Kidney (tissue), 14 donors: ENCODE results near the gene UPP1. TPM values are rescaled to one million over a fixed set of nuclear protein-coding genes. Genes with fewer than 3 reads are reported as not detected.
A peak's percentile ranks its signal among the peaks of the same experiment; 100 is the strongest.

Experiments
- DNase-seq, 5 donors: peaks; one replicate each; pipeline ENCODE4 v3.0.0-alpha.2; 2013 to 2020
- FAIRE-seq: peaks from 2 replicates; lab custom pipeline; 2012; peaks lifted over from hg19 to GRCh38; lab: Jason Lieb, UNC
- H3K27ac ChIP-seq, 2 donors: one replicate each; pipeline ENCODE4 v1.7.0; 2013; ENCODE audit warnings: low read depth in 2 of 2, low read length in 2 of 2, inconsistent platforms in 1 of 2
- H3K27me3 ChIP-seq: one replicate; pipeline ENCODE4 v1.7.1; 2013; ENCODE audit warnings: low read length, inconsistent platforms; ENCODE audit not compliant: control insufficient read depth, insufficient read depth
- H3K36me3 ChIP-seq, 3 donors: one replicate each; pipeline versions ENCODE4 v1.7.0 to v1.7.1; 2013; ENCODE audit warnings: low read length in 3 of 3, control low read depth in 1 of 3, inconsistent platforms in 1 of 3; ENCODE audit not compliant: insufficient read depth in 3 of 3, control insufficient read depth in 2 of 3
- H3K4me1 ChIP-seq, 3 donors: one replicate each; pipeline versions ENCODE4 v1.7.0 to v1.7.1; 2013; ENCODE audit warnings: low read length in 3 of 3, inconsistent platforms in 1 of 3, low read depth in 1 of 3; ENCODE audit not compliant: control insufficient read depth in 2 of 3, insufficient read depth in 2 of 3
- H3K4me3 ChIP-seq, 3 donors: one replicate each; pipeline versions ENCODE4 v1.7.0 to v1.8.1; 2013; ENCODE audit warnings: low read length in 3 of 3, control low read depth in 1 of 3, inconsistent platforms in 1 of 3
- H3K9ac ChIP-seq, 3 donors: one replicate each; pipeline versions ENCODE4 v1.7.0 to v1.7.1; 2013; ENCODE audit warnings: low read length in 3 of 3, control low read depth in 1 of 3, inconsistent platforms in 1 of 3
- H3K9me3 ChIP-seq, 3 donors: one replicate each; pipeline versions ENCODE4 v1.7.0 to v1.7.1; 2013; ENCODE audit warnings: low read length in 3 of 3, control low read depth in 1 of 3, inconsistent platforms in 1 of 3; ENCODE audit not compliant: control insufficient read depth in 2 of 3, insufficient read depth in 1 of 3
- CTCF ChIP-seq: IDR thresholded peaks from 3 replicates; pipeline ENCODE4 v1.5.1; 2012; ENCODE audit warnings: mild to moderate bottlenecking, moderate library complexity, borderline replicate concordance; ENCODE audit not compliant: insufficient read depth; ENCODE audit errors: extremely low read depth
- intact Hi-C: fragments of 100-400 bp; cut with DNase I; formaldehyde crosslinking; loops from one replicate; pipeline ENCODE4 v1.11.1; 2022
- polyA plus RNA-seq: library from polyadenylated mRNA; stranded (reverse); fragments of 350-450 nt; fragmentation: Illumina TruSeq; extraction: RNeasy Lipid Tissue Mini Kit (QIAGEN cat#74804); gene quantifications from one replicate; pipeline ENCODE4 v1.2.3, GENCODE V29; 2014; ENCODE audit warnings: low read depth, low replicate concordance; ENCODE audit not compliant: insufficient read depth
- total RNA-seq: library from RNA; stranded (reverse); fragmentation: NEBNext Ultra II Directional; extraction: Animal tissue kit (Norgen Biotek cat#: 25700); gene quantifications from one replicate; pipeline ENCODE4 v1.2.1, GENCODE V29; 2021
- donor health status: control.
- donor health status: control.
- donor health status: control.
- donor health status: control.
- donor health status: control.
- donor health status: DM: yes; HTN: yes; CAD: no.
- donor health status: Normal renal cell carcinoma (clear cell type).

UPP1 gene
- total and polyA plus RNA-seq, 2 donors from 2014 or later, result 36.4 to 76.1 TPM

GRCh38 chr7:48105045-48105444 lies 16.0 kb downstream of the UPP1 start:
- H3K36me3 ChIP-seq, result peaks cover 0 to 29% (median 23%) of the 10 kb centered on the region in 3 donors
- no peaks in the 10 kb centered on the region for H3K27me3 ChIP-seq
- no peak for TF ChIP-seq CTCF
- DNase-seq, result no peak
- no peak overlapping the region for H3K27ac ChIP-seq
- H3K9me3 ChIP-seq, result no peaks in the 10 kb centered on the region
- H3K4me1 ChIP-seq, result no peaks in the 10 kb centered on the region
- no peak for FAIRE-seq
- H3K9ac ChIP-seq, result no peak overlapping the region
- intact Hi-C loops, result loop anchor here (10.0 kb wide), 2 partner anchors 110 to 160 kb away; partner anchors contain the start of gene PKD1L1
- H3K4me3 ChIP-seq, result no peak overlapping the region

GRCh38 chr7:48106906-48107659 lies 18.0 kb downstream of the UPP1 start:
- Histone ChIP-seq H3K27me3 (no peaks in the 10 kb centered on the region), H3K9me3 (no peaks in the 10 kb centered on the region), H3K9ac (no peak overlapping the region), H3K4me3 (no peak overlapping the region), H3K4me1 (no peaks in the 10 kb centered on the region), H3K36me3 (peaks cover 0 to 20% (median 18%) of the 10 kb centered on the region in 3 donors), H3K27ac (no peak overlapping the region)
- intact Hi-C loops, result loop anchor here (10.0 kb wide), 2 partner anchors 112 to 162 kb away; partner anchors contain the start of gene PKD1L1
- FAIRE-seq, result no peak
- peak in 1 of 5 donors; percentile 73 for DNase-seq
- no peak for TF ChIP-seq CTCF

GRCh38 chr7:48107926-48108472 lies 18.9 kb downstream of the UPP1 start:
- FAIRE-seq (no peak), DNase-seq (peak in 1 of 5 donors; percentile 74)
- Histone ChIP-seq H3K36me3 (peaks cover 0 to 12% (median 11%) of the 10 kb centered on the region in 3 donors), H3K27me3 (no peaks in the 10 kb centered on the region), H3K4me1 (no peaks in the 10 kb centered on the region), H3K27ac (no peak overlapping the region), H3K4me3 (no peak overlapping the region), H3K9me3 (no peaks in the 10 kb centered on the region), H3K9ac (no peak overlapping the region)
- TF ChIP-seq CTCF, result no peak
- intact Hi-C loops, result loop anchor here (10.0 kb wide), 2 partner anchors 113 to 163 kb away; partner anchors contain the start of gene PKD1L1
